HepG2 (cell line): ENCODE data around the gene RBM18. TPM values are rescaled to one million over a fixed set of nuclear protein-coding genes. Genes with fewer than 3 reads are reported as not detected.

ENCODE experiments used
- ATAC-seq: fragments of 200-7000 bp; cut with Tn5 transposase; 3 replicates; pipeline ENCODE4 v1.9.1; 2020; ENCODE audit warnings: mild to moderate bottlenecking, moderate library complexity
- BruUV-seq: library from RNA; stranded (reverse); fragments of 400-500 nt; replicated peaks from 2 replicates; lab custom pipeline; 2021; lab: Mats Ljungman, UMichigan
- CTCF ChIA-PET: fragments of 300-600 bp; formaldehyde crosslinking; extraction: SDS; loops from one replicate; lab custom pipeline; 2021; ENCODE audit warnings: low total read pairs, inconsistent platforms, low intra/inter-chr PET ratio; lab: Yijun Ruan, JAX
- POLR2A ChIA-PET: fragments of 350-600 bp; sonication (Branson Sonifier 250); formaldehyde crosslinking; loops from one replicate; lab custom pipeline; 2020; ENCODE audit warnings: antibody characterized with exemption, inconsistent platforms; lab: Yijun Ruan, JAX
- DNase-seq: peaks from one replicate; pipeline ENCODE4 v3.0.0-alpha.2; 2015; ENCODE audit warnings: low spot score
- FAIRE-seq: peaks from 3 replicates; lab custom pipeline; 2011; peaks lifted over from hg19 to GRCh38; lab: Jason Lieb, UNC
- H2AFZ ChIP-seq: one replicate; pipeline ENCODE4 v1.6.1; 2011; ENCODE audit warnings: low read length, inconsistent platforms
- H3K27ac ChIP-seq: fragments of 300-600 bp; 3 replicates; pipeline ENCODE4 v1.8.0; 2011; ENCODE audit warnings: mixed run types, mild to moderate bottlenecking, mixed read lengths, low read length, inconsistent platforms; ENCODE audit not compliant: insufficient read depth; ENCODE audit errors: extremely low read length
- H3K27me3 ChIP-seq, 2 experiments: fragments of 200-600 bp in 1 of 2; 2 replicates in 1 of 2; 3 replicates in 1 of 2; pipeline versions ENCODE4 v1.6.0 to v1.8.0; 2011; ENCODE audit warnings: low read length in 2 of 2, mild to moderate bottlenecking in 2 of 2, moderate library complexity in 2 of 2, inconsistent platforms in 1 of 2; ENCODE audit not compliant: insufficient read depth in 2 of 2, control insufficient read depth in 1 of 2
- H3K36me3 ChIP-seq, 2 experiments: fragments of 200-600 bp in 1 of 2; replicated peaks in 1 of 2; 2 replicates in 1 of 2; 3 replicates in 1 of 2; pipeline versions ENCODE4 v1.5.1 to v1.8.0; 2011; ENCODE audit warnings: low read length in 2 of 2, inconsistent platforms in 1 of 2; ENCODE audit not compliant: insufficient read depth in 2 of 2, control insufficient read depth in 1 of 2
- H3K4me1 ChIP-seq: 2 replicates; pipeline ENCODE4 v1.5.1; 2012; ENCODE audit warnings: low read length, inconsistent platforms; ENCODE audit not compliant: insufficient read depth
- H3K4me2 ChIP-seq: 2 replicates; pipeline ENCODE4 v1.6.0; 2011; ENCODE audit warnings: low read depth, low read length, inconsistent platforms
- H3K4me3 ChIP-seq, 3 experiments: fragments of 200-600 bp in 1 of 3; sonication (generic), shearing (Covaris generic) in 1 of 3; replicated peaks in 1 of 3; 2 replicates each; pipeline ENCODE4 v1.5.1; 2011 to 2016; ENCODE audit warnings: low read length in 3 of 3, inconsistent platforms in 2 of 3, low read depth in 2 of 3, mild to moderate bottlenecking in 2 of 3, control low read depth in 1 of 3, mixed read lengths in 1 of 3; ENCODE audit not compliant: insufficient read depth in 1 of 3
- H3K79me2 ChIP-seq: one replicate; pipeline ENCODE4 v1.6.1; 2011; ENCODE audit warnings: low read length, inconsistent platforms; ENCODE audit not compliant: insufficient read depth
- H3K9ac ChIP-seq: 2 replicates; pipeline ENCODE4 v1.6.0; 2011; ENCODE audit warnings: mild to moderate bottlenecking, low read depth, low read length, inconsistent platforms; ENCODE audit not compliant: insufficient read depth
- H3K9me3 ChIP-seq: 2 replicates; pipeline ENCODE4 v1.5.1; 2012; ENCODE audit warnings: mild to moderate bottlenecking, low read length
- H4K20me1 ChIP-seq: 2 replicates; pipeline ENCODE4 v1.6.0; 2011; ENCODE audit warnings: inconsistent platforms, mild to moderate bottlenecking, low read length, moderate library complexity; ENCODE audit not compliant: insufficient read depth
- KLF6 ChIP-seq: IDR thresholded peaks from 2 replicates; pipeline ENCODE4 v1.8.0; 2016; ENCODE audit warnings: missing biosample characterization, missing genetic modification reagents
- MAFF ChIP-seq: IDR thresholded peaks from 2 replicates; pipeline ENCODE4 v1.6.1; 2011; ENCODE audit warnings: low read depth, low read length, improper control_type of control experiment
- MAFK ChIP-seq, 2 experiments: IDR thresholded peaks in 1 of 2; conservative IDR thresholded peaks in 1 of 2; 2 replicates each; pipeline ENCODE4 v1.6.1; 2011; ENCODE audit warnings: improper control_type of control experiment in 2 of 2, low read length in 2 of 2
- MIER3 ChIP-seq: IDR thresholded peaks from 2 replicates; pipeline ENCODE4 v1.6.1; 2016; ENCODE audit warnings: missing compliant biosample characterization, borderline replicate concordance
- NKX3-1 ChIP-seq: sonication (generic); formaldehyde crosslinking; IDR thresholded peaks from 2 replicates; pipeline ENCODE4 v1.5.0; 2020; ENCODE audit warnings: missing genetic modification reagents
- WGBS: methylation state at CpG from one replicate; pipeline ENCODE4 v1.1.6; 2017; ENCODE audit warnings: low lambda C conversion rate; 5-methylcytosine and 5-hydroxymethylcytosine counted together
- in situ Hi-C: cut with HindIII; loops from 2 replicates; pipeline ENCODE4 v1.10.0; 2017; ENCODE audit warnings: low pct_unique_long_range_greater_than_20kb; ENCODE audit not compliant: extremely low pct_ligation_motif_present
- intact Hi-C: fragments of 100-400 bp; cut with micrococcal nuclease; formaldehyde crosslinking; loops from one replicate; pipeline ENCODE4 v1.10.0; 2022; ENCODE audit not compliant: unreplicated experiment
- polyA plus RNA-seq, 8 experiments: library from polyadenylated mRNA; depleted of rRNA in 3 of 8; stranded (reverse) in 7 of 8; unstranded in 1 of 8; fragments of >200 nt; fragmentation: Illumina TruSeq in 4 of 8; extraction: Trizol in 4 of 8; gene quantifications; 2 replicates each; pipeline versions ENCODE4 v1.2.1 to v1.2.3, GENCODE V29; 2011 to 2016; ENCODE audit warnings: low read depth in 4 of 8, missing spikeins in 1 of 8, mixed read lengths in 1 of 8; ENCODE audit not compliant: insufficient read depth in 1 of 8
- total RNA-seq, 5 experiments: library from RNA; depleted of rRNA; stranded (reverse); fragments of >200 nt; fragmentation: Illumina TruSeq; extraction: Trizol; gene quantifications; 2 replicates each; pipeline ENCODE4 v1.2.3, GENCODE V29; 2016; ENCODE audit warnings: low read depth in 1 of 5
- TF ChIP-seq, protein P1 (sequence below): sonication (generic); formaldehyde crosslinking; IDR thresholded peaks from 2 replicates; pipeline ENCODE4 v1.4.0; 2020; ENCODE audit warnings: missing genetic modification reagents, mild to moderate bottlenecking, borderline replicate concordance
- TF ChIP-seq, protein P2 (sequence below): sonication (generic); formaldehyde crosslinking; IDR thresholded peaks from 2 replicates; pipeline ENCODE4 v1.8.0; 2022; ENCODE audit warnings: missing genetic modification reagents, mild to moderate bottlenecking, borderline replicate concordance
- TF ChIP-seq, protein P3 (sequence below): sonication (generic); formaldehyde crosslinking; IDR thresholded peaks from 2 replicates; pipeline ENCODE4 v1.4.0; 2020; ENCODE audit warnings: missing genetic modification reagents, borderline replicate concordance

The RBM18 gene
- total and polyA plus RNA-seq, 2 of the 13 experiments (the other 11 are each of a cell fraction or from before 2014, with no cell fraction given): 12.6 to 16.6 TPM

DNA sequence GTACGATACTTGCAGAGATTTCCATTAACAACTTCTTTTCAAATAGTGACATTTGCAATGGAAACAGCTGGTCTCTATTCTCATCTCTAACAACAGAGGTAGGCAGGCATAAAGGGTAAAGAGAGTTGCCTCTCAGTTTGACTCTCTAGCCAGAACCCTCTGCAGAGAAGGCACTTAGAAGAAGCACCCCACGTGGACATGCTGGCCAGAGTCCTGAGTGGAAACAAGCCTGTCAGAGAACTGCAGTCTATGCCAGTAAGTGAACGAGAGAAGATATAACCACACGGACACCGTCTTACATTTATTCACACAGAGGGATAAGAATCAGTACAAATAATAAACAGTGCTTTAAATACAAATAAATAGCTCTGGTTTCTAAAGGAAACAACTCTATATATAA is 24.9 kb downstream of the RBM18 start (continued):
- TF ChIP-seq, protein P1, sequence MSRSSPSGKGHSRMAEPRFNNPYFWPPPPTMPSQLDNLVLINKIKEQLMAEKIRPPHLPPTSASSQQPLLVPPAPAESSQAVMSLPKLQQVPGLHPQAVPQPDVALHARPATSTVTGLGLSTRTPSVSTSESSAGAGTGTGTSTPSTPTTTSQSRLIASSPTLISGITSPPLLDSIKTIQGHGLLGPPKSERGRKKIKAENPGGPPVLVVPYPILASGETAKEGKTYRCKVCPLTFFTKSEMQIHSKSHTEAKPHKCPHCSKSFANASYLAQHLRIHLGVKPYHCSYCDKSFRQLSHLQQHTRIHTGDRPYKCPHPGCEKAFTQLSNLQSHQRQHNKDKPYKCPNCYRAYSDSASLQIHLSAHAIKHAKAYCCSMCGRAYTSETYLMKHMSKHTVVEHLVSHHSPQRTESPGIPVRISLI (CRISPR knock-in tag): no peak
- TF ChIP-seq, protein P2, sequence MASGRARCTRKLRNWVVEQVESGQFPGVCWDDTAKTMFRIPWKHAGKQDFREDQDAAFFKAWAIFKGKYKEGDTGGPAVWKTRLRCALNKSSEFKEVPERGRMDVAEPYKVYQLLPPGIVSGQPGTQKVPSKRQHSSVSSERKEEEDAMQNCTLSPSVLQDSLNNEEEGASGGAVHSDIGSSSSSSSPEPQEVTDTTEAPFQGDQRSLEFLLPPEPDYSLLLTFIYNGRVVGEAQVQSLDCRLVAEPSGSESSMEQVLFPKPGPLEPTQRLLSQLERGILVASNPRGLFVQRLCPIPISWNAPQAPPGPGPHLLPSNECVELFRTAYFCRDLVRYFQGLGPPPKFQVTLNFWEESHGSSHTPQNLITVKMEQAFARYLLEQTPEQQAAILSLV (CRISPR knock-in tag): no peak
- no peak for TF ChIP-seq MIER3 (CRISPR knock-in tag)
- TF ChIP-seq, all 625 proteins: peak for 0

DNA sequence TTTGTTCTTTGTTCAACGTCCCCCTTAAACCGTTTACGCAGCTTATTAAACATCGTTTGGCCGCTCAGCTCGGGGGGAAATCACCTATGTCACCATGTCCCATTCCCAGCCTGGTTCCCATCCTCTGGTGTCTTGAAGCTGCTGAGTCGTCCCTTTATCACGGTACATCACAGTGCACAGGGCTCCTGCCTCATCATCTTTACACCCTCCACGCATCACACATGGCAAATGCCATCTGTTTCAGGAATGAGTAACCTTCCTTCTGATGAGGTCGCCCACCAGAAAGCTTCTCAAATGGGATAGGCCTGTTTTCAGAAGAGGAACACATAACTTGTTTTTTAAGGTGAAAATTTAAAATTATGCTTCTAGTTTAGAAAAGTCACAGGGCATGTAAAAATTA is 28.0 kb downstream of the RBM18 start:
- no peak for TF ChIP-seq KLF6 (CRISPR knock-in tag)
- 0 out of 4 replicates have a peak, but pooled peaks of 1 of the 2 experiments have one; percentile 5 for TF ChIP-seq MAFK (conservative IDR thresholded peaks at IDR 0.05 in 1 of 2, IDR thresholded peaks at IDR 0.05 in 1 of 2; ENCODE audit: low read length in 2 of 2)
- TF ChIP-seq, protein P3, sequence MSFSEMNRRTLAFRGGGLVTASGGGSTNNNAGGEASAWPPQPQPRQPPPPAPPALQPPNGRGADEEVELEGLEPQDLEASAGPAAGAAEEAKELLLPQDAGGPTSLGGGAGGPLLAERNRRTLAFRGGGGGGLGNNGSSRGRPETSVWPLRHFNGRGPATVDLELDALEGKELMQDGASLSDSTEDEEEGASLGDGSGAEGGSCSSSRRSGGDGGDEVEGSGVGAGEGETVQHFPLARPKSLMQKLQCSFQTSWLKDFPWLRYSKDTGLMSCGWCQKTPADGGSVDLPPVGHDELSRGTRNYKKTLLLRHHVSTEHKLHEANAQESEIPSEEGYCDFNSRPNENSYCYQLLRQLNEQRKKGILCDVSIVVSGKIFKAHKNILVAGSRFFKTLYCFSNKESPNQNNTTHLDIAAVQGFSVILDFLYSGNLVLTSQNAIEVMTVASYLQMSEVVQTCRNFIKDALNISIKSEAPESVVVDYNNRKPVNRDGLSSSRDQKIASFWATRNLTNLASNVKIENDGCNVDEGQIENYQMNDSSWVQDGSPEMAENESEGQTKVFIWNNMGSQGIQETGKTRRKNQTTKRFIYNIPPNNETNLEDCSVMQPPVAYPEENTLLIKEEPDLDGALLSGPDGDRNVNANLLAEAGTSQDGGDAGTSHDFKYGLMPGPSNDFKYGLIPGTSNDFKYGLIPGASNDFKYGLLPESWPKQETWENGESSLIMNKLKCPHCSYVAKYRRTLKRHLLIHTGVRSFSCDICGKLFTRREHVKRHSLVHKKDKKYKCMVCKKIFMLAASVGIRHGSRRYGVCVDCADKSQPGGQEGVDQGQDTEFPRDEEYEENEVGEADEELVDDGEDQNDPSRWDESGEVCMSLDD: no peak
- TF ChIP-seq NKX3-1 (CRISPR knock-in tag): no peak
- TF ChIP-seq MAFF: 0 out of 2 replicates have a peak, but pooled peaks have one; percentile 4
- in situ Hi-C loops: no loop called here
- Histone ChIP-seq H3K79me2 (no peaks in the 10 kb centered on the region), H2AFZ (no peak overlapping the region), H3K4me3 (no peak overlapping the region), H3K9ac (no peak overlapping the region), H3K9me3 (no peaks in the 10 kb centered on the region), H3K27me3 (peaks cover 0 to 25% of the 10 kb centered on the region in 2 experiments; a peak in 2 of 5 replicates), H4K20me1 (no peaks in the 10 kb centered on the region), H3K27ac (no peak overlapping the region), H3K36me3 (peaks cover 0 to 6% of the 10 kb centered on the region in 2 experiments; a peak in 2 of 5 replicates), H3K4me2 (no peak overlapping the region), H3K4me1 (no peaks in the 10 kb centered on the region)
- BruUV-seq: no TSS peak
- ChIA-PET POLR2A (no interaction called here), CTCF (no interaction called here)
- ATAC-seq (no peak), DNase-seq (no peak), FAIRE-seq (no peak)
- intact Hi-C loops: no loop called here
- WGBS: 54% methylated on average over 10 of the region's 10 CpGs
